Astrocyte of the spinal cord (primary cell): ENCODE measurements around the gene RGPD4.

Experiments
- DNase-seq: peaks from one replicate; pipeline ENCODE4 v3.0.0; 2011; ENCODE audit warnings: low read depth, low spot score
- H3K4me3 ChIP-seq: 2 replicates; pipeline ENCODE4 v1.5.1; 2011; ENCODE audit warnings: low read depth, mild to moderate bottlenecking, low read length, moderate library complexity
- in situ Hi-C: cut with HindIII; loops from 2 replicates; pipeline ENCODE4 v1.10.0; 2017; ENCODE audit warnings: low sequenced_read_pairs
- TF ChIP-seq, protein P1 (sequence below): IDR thresholded peaks from 2 replicates; pipeline ENCODE4 v1.5.1; 2012; ENCODE audit warnings: low read depth, mild to moderate bottlenecking, low read length, inconsistent platforms

Gene RGPD4

GRCh38 chr2:107807988-107808387 is 18.7 kb upstream of the RGPD4 start:
- in situ Hi-C loops: no loop called here
- TF ChIP-seq, protein P1, sequence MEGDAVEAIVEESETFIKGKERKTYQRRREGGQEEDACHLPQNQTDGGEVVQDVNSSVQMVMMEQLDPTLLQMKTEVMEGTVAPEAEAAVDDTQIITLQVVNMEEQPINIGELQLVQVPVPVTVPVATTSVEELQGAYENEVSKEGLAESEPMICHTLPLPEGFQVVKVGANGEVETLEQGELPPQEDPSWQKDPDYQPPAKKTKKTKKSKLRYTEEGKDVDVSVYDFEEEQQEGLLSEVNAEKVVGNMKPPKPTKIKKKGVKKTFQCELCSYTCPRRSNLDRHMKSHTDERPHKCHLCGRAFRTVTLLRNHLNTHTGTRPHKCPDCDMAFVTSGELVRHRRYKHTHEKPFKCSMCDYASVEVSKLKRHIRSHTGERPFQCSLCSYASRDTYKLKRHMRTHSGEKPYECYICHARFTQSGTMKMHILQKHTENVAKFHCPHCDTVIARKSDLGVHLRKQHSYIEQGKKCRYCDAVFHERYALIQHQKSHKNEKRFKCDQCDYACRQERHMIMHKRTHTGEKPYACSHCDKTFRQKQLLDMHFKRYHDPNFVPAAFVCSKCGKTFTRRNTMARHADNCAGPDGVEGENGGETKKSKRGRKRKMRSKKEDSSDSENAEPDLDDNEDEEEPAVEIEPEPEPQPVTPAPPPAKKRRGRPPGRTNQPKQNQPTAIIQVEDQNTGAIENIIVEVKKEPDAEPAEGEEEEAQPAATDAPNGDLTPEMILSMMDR: no peak
- no peak for DNase-seq
- H3K4me3 ChIP-seq: no peak overlapping the region

GRCh38 chr2:107808959-107809358 is 17.7 kb upstream of the RGPD4 start:
- in situ Hi-C loops: no loop called here
- peak; percentile 3 for DNase-seq
- TF ChIP-seq, protein P1: no peak
- H3K4me3 ChIP-seq: no peak overlapping the region

DNA sequence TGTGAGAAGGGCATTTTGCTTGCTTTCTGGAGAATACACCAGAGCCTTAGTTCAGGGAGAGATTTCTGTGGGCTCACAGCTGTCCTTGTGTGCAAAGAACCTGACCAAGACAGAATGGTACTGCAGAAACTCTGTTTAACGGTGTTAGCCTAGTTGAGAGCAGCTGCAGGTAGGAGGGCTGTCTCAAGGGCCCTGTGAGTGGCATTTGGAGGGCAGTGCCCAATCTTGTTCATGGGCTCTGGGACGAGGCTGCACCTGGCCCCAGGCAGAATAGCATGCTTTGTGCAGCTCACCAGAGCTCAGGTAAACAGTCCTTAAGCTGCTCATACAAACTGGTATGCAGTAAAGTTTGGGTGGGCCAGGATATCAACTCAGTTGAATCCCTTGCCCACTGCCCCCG is 16.9 kb upstream of the RGPD4 start:
- in situ Hi-C loops: no loop called here
- H3K4me3 ChIP-seq: no peak overlapping the region
- TF ChIP-seq, protein P1: no peak
- no peak for DNase-seq

DNA sequence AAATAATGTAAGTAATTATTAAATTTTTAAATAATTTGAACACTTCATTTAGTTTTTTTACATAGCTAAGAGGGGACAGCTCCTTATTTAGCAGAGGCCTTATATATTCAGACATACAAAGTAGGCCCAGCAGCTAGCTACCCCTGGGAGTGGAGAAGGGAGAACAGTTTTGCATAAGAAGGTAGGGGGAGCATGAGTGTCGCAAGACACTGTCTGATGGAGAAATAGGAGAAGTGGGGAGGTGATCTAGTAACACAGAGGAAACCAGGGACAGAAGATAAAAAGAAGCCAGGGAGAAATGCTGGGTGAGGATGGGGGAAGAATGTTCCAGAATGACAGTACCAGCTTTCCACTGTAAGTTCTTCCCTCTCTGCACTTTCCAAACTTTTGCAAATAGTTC is 16.0 kb upstream of the RGPD4 start:
- H3K4me3 ChIP-seq: no peak overlapping the region
- in situ Hi-C loops: no loop called here
- DNase-seq: no peak
- TF ChIP-seq, protein P1: no peak

GRCh38 chr2:107811411-107811810 is 15.3 kb upstream of the RGPD4 start:
- TF ChIP-seq, protein P1: no peak
- DNase-seq: no peak
- no peak overlapping the region for H3K4me3 ChIP-seq
- in situ Hi-C loops: no loop called here

- H3K4me3 ChIP-seq: no peak overlapping the region
- in situ Hi-C loops: no loop called here
- TF ChIP-seq, protein P1: no peak
- DNase-seq: no peak
These were observed 14.7 kb upstream of the RGPD4 start for GRCh38 chr2:107812006-107812405.

DNA sequence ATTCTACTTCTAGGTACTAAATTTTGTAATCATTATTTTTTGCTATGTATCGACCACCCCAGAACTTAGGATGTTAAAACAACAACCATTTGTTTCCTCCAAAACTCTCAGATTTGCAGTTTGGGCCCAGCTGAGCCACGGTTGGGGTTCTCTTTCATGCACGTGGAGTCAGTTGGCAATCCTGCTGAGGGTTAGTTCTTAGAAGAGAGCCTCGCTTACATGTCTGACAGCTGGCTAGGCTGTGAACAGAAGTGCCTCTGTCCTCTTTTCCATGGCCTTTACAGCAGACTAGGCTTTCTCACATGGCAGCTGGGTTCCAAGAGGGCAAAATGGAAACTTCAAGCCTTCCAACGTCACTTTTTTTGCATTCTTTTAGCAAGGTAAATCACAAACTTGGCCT is 9.3 kb upstream of the RGPD4 start:
- TF ChIP-seq, protein P1: no peak
- no peak for DNase-seq
- no peak overlapping the region for H3K4me3 ChIP-seq
- in situ Hi-C loops: no loop called here
